Measurements from ENCODE around the gene EEIG2.

GRCh38 chr1:108531444-108531843 lies 28.5 kb upstream of the EEIG2 start:
- TF ChIP-seq CTCF (IDR thresholded peaks at IDR 0.05) (no peak), POLR2A (IDR thresholded peaks at IDR 0.05) (no peak), EP300 (IDR thresholded peaks at IDR 0.05) (no peak)
